T-helper 1 cell treated with Interleukin-12 subunit alpha and Interleukin-12 subunit beta and Interleukin-4 antibody, amounts not matched to agents 30 μg/mL and 1 μg/mL, for 36 hours (primary cell): ENCODE data around the gene GRIN2C.

Experiments used
- H3K27ac Mint-ChIP-seq: one replicate; pipeline ENCODE4 v1.8.0; 2021; ENCODE audit warnings: mild to moderate bottlenecking, mixed read lengths
- H3K27me3 Mint-ChIP-seq: one replicate; pipeline ENCODE4 v1.8.0; 2021; ENCODE audit warnings: low read depth, mixed read lengths
- H3K36me3 Mint-ChIP-seq: one replicate; pipeline ENCODE4 v1.8.0; 2021; ENCODE audit warnings: low read depth, mixed read lengths
- H3K4me1 Mint-ChIP-seq: one replicate; pipeline ENCODE4 v1.8.0; 2021; ENCODE audit warnings: low read depth, mixed read lengths
- H3K4me3 Mint-ChIP-seq: one replicate; pipeline ENCODE4 v1.8.0; 2021; ENCODE audit warnings: mild to moderate bottlenecking, moderate library complexity, mixed read lengths
- H3K9me3 Mint-ChIP-seq: one replicate; pipeline ENCODE4 v1.8.0; 2021; ENCODE audit warnings: mixed read lengths

Gene GRIN2C

GRCh38 chr17:74892013-74892841 lies 32.5 kb upstream of the GRIN2C start:
- Mint-ChIP-seq H3K36me3 (no peaks in the 10 kb centered on the region), H3K27me3 (peaks cover 55% of the 10 kb centered on the region), H3K4me1 (peaks cover 2% of the 10 kb centered on the region), H3K9me3 (no peaks in the 10 kb centered on the region), H3K4me3 (no peak overlapping the region), H3K27ac (no peak overlapping the region)

- Mint-ChIP-seq H3K4me1 (peaks cover 2% of the 10 kb centered on the region), H3K4me3 (no peak overlapping the region), H3K9me3 (no peaks in the 10 kb centered on the region), H3K27me3 (peaks cover 45% of the 10 kb centered on the region), H3K36me3 (no peaks in the 10 kb centered on the region), H3K27ac (no peak overlapping the region)
Measured at GRCh38 chr17:74890554-74890953, 30.9 kb upstream of the GRIN2C start.

GRCh38 chr17:74888469-74888868 lies 28.8 kb upstream of the GRIN2C start:
- H3K27me3 Mint-ChIP-seq, result peaks cover 27% of the 10 kb centered on the region
- H3K9me3 Mint-ChIP-seq, result no peaks in the 10 kb centered on the region
- no peaks in the 10 kb centered on the region for H3K36me3 Mint-ChIP-seq
- no peaks in the 10 kb centered on the region for H3K4me1 Mint-ChIP-seq
- no peak overlapping the region for H3K27ac Mint-ChIP-seq
- H3K4me3 Mint-ChIP-seq, result no peak overlapping the region

GRCh38 chr17:74883241-74883745 lies 23.6 kb upstream of the GRIN2C start:
- Mint-ChIP-seq H3K27me3 (peaks cover 3% of the 10 kb centered on the region), H3K4me3 (no peak overlapping the region), H3K36me3 (no peaks in the 10 kb centered on the region), H3K4me1 (no peaks in the 10 kb centered on the region), H3K27ac (no peak overlapping the region), H3K9me3 (no peaks in the 10 kb centered on the region)

- no peaks in the 10 kb centered on the region for H3K9me3 Mint-ChIP-seq
- H3K27ac Mint-ChIP-seq, result no peak overlapping the region
- H3K4me1 Mint-ChIP-seq, result no peaks in the 10 kb centered on the region
- peaks cover 3% of the 10 kb centered on the region for H3K27me3 Mint-ChIP-seq
- H3K4me3 Mint-ChIP-seq, result no peak overlapping the region
- H3K36me3 Mint-ChIP-seq, result no peaks in the 10 kb centered on the region
Measured at GRCh38 chr17:74882517-74883240, 23.0 kb upstream of the GRIN2C start.

- H3K4me3 Mint-ChIP-seq, result no peak overlapping the region
- H3K4me1 Mint-ChIP-seq, result no peaks in the 10 kb centered on the region
- no peak overlapping the region for H3K27ac Mint-ChIP-seq
- H3K9me3 Mint-ChIP-seq, result no peaks in the 10 kb centered on the region
- H3K36me3 Mint-ChIP-seq, result no peaks in the 10 kb centered on the region
- H3K27me3 Mint-ChIP-seq, result no peaks in the 10 kb centered on the region
Measured at GRCh38 chr17:74881073-74881472, 21.4 kb upstream of the GRIN2C start.

GRCh38 chr17:74879308-74879707 lies 19.6 kb upstream of the GRIN2C start:
- Mint-ChIP-seq H3K4me3 (no peak overlapping the region), H3K9me3 (no peaks in the 10 kb centered on the region), H3K27ac (no peak overlapping the region), H3K27me3 (no peaks in the 10 kb centered on the region), H3K36me3 (no peaks in the 10 kb centered on the region), H3K4me1 (peaks cover 6% of the 10 kb centered on the region)

- Mint-ChIP-seq H3K36me3 (peaks cover 2% of the 10 kb centered on the region), H3K4me3 (no peak overlapping the region), H3K4me1 (peaks cover 11% of the 10 kb centered on the region), H3K27me3 (no peaks in the 10 kb centered on the region), H3K27ac (no peak overlapping the region), H3K9me3 (no peaks in the 10 kb centered on the region)
Measured at GRCh38 chr17:74878658-74879057, 19.0 kb upstream of the GRIN2C start.

GRCh38 chr17:74877592-74878548 lies 18.2 kb upstream of the GRIN2C start:
- Mint-ChIP-seq H3K27ac (no peak overlapping the region), H3K9me3 (no peaks in the 10 kb centered on the region), H3K36me3 (peaks cover 2% of the 10 kb centered on the region), H3K27me3 (no peaks in the 10 kb centered on the region), H3K4me3 (no peak overlapping the region), H3K4me1 (peaks cover 11% of the 10 kb centered on the region)

GRCh38 chr17:74875977-74876593 lies 16.4 kb upstream of the GRIN2C start:
- no peaks in the 10 kb centered on the region for H3K9me3 Mint-ChIP-seq
- no peaks in the 10 kb centered on the region for H3K27me3 Mint-ChIP-seq
- peaks cover 26% of the 10 kb centered on the region for H3K4me1 Mint-ChIP-seq
- H3K4me3 Mint-ChIP-seq, result no peak overlapping the region
- H3K36me3 Mint-ChIP-seq, result peaks cover 8% of the 10 kb centered on the region
- H3K27ac Mint-ChIP-seq, result no peak overlapping the region

GRCh38 chr17:74875155-74875976 lies 15.7 kb upstream of the GRIN2C start:
- Mint-ChIP-seq H3K27me3 (no peaks in the 10 kb centered on the region), H3K4me1 (peaks cover 26% of the 10 kb centered on the region), H3K4me3 (no peak overlapping the region), H3K27ac (no peak overlapping the region), H3K36me3 (peaks cover 8% of the 10 kb centered on the region), H3K9me3 (no peaks in the 10 kb centered on the region)

GRCh38 chr17:74874615-74875037 lies 14.9 kb upstream of the GRIN2C start:
- Mint-ChIP-seq H3K27me3 (no peaks in the 10 kb centered on the region), H3K9me3 (no peaks in the 10 kb centered on the region), H3K27ac (no peak overlapping the region), H3K4me3 (no peak overlapping the region), H3K4me1 (peaks cover 29% of the 10 kb centered on the region), H3K36me3 (peaks cover 11% of the 10 kb centered on the region)

- Mint-ChIP-seq H3K27ac (peak overlapping the region; percentile 95), H3K9me3 (no peaks in the 10 kb centered on the region), H3K36me3 (peaks cover 13% of the 10 kb centered on the region), H3K4me1 (peaks cover 31% of the 10 kb centered on the region), H3K4me3 (peak overlapping the region; percentile 89), H3K27me3 (no peaks in the 10 kb centered on the region)
Measured at GRCh38 chr17:74873874-74874614, 14.4 kb upstream of the GRIN2C start.
